AG08396 (cell line): ENCODE measurements around the gene TUBA3C.

ENCODE experiments used
- DNase-seq: peaks from one replicate; pipeline ENCODE4 v3.0.0; 2012; ENCODE audit warnings: low spot score, mixed read lengths

The TUBA3C gene

GRCh38 chr13:19161308-19161707, 20.3 kb downstream of the TUBA3C start:
- DNase-seq: no peak

- no peak for DNase-seq
Observed at GRCh38 chr13:19159761-19160420, 21.7 kb downstream of the TUBA3C start.

GRCh38 chr13:19159181-19159580, 22.4 kb downstream of the TUBA3C start:
- DNase-seq: no peak

- no peak for DNase-seq
Observed at GRCh38 chr13:19158526-19159174, 23.0 kb downstream of the TUBA3C start.

- no peak for DNase-seq
Observed at GRCh38 chr13:19158006-19158405, 23.6 kb downstream of the TUBA3C start.

- no peak for DNase-seq
Observed at GRCh38 chr13:19157461-19157860, 24.2 kb downstream of the TUBA3C start.

GRCh38 chr13:19156013-19156825, 25.4 kb downstream of the TUBA3C start:
- no peak for DNase-seq

- DNase-seq: no peak
Observed at GRCh38 chr13:19155321-19155861, 26.2 kb downstream of the TUBA3C start.

- no peak for DNase-seq
Observed at GRCh38 chr13:19154843-19155242, 26.8 kb downstream of the TUBA3C start.

- DNase-seq: no peak
Observed at GRCh38 chr13:19153782-19154450, 27.7 kb downstream of the TUBA3C start.

GRCh38 chr13:19152403-19152802, 29.2 kb downstream of the TUBA3C start:
- DNase-seq: no peak

- DNase-seq: no peak
Observed at GRCh38 chr13:19151581-19152263, 29.9 kb downstream of the TUBA3C start.

GRCh38 chr13:19150712-19151228, 30.9 kb downstream of the TUBA3C start:
- no peak for DNase-seq

GRCh38 chr13:19150226-19150625, 31.4 kb downstream of the TUBA3C start:
- no peak for DNase-seq

- no peak for DNase-seq
Observed at GRCh38 chr13:19148561-19148960, 33.1 kb downstream of the TUBA3C start.
